ENCODE measurements around the gene PA2G4.
"Not testable (repeated sequence)": the region's sequence is repeated elsewhere in the genome, so short reads cannot be mapped to it uniquely, and the experiment has no call there.

Gene PA2G4

DNA sequence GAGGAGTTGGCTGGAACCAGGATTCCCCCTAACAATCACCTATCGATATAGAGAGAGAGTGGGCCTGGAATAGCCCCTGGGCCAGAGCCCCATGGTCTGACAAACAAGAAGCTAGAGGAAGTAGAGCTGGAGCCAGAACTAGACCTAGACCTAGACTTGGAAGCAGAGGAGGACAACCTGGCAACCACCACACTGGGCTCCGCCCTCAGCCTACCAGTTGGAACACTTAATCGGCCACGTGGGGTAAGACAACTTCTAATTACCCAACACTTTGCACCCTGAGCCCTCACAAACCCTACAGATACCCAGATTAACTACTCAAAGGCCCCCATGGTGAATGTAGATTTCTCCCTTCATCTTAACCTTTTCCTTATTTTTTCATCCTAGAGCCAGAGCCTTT lies 4.6 kb upstream of the PA2G4 start:
- DNase-seq (ENCODE audit: low spot score) (no peak), FAIRE-seq (no peak)

DNA sequence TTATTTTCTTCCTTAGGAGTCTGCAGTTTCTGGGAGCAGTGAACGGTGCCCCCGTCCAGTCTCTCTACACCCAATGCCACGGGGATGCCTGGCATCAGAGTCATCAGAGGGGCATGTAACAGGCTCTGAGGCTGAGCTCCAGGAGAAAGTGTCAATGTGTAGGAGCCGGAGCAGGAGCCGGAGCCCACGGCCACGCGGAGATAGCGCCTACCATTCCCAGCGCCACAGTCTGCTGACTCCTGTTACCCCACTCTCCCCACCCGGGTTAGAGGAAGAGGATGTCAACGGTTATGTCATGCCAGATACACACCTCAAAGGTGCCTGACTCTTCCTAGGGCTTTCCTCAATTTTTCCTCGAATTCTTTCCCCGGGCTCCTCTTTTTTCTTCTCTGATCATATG lies 3.3 kb upstream of the PA2G4 start:
- no peak for DNase-seq (ENCODE audit: low spot score)
- FAIRE-seq: no peak

DNA sequence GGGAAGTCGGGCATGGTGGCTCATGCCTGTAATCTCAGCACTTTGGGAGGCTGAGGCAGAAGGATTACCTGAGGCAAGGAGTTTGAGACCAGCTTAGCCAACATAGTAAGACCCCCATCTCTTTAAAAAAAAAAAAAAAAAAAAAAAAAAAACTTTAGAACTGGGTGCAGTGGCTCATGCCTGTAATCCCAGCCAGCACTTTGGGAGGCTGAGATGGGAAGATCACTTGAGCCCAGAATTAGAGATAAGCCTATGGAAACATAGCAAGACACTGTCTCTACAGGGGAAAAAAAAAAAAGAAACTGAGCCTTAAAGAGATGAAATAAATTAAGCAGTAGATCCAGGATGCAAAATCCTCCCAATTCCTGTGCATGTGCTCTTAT lies 1.7 kb upstream of the PA2G4 start:
- DNase-seq (ENCODE audit: low spot score): no peak
- no peak for FAIRE-seq

DNA sequence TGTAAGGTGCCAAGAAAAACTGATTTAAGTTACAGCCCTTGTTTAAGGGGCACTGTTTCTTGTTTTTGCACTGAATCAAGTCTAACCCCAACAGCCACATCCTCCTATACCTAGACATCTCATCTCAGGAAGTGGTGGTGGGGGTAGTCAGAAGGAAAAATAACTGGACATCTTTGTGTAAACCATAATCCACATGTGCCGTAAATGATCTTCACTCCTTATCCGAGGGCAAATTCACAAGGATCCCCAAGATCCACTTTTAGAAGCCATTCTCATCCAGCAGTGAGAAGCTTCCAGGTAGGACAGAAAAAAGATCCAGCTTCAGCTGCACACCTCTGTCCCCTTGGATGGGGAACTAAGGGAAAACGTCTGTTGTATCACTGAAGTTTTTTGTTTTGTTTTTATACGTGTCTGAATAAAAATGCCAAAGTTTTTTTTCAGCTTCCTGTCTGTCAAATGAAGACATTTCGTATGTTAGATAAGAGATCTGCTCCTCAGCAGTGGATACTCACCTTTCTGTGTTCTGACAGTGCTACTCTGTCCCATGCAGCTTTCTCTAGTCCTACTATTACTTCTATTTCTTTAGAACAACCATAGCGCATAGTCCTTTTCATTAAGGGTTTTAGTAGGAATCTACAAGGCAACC lies 1.2 kb upstream of the PA2G4 start:
- DNase-seq (ENCODE audit: low spot score) (no peak), FAIRE-seq (no peak)

DNA sequence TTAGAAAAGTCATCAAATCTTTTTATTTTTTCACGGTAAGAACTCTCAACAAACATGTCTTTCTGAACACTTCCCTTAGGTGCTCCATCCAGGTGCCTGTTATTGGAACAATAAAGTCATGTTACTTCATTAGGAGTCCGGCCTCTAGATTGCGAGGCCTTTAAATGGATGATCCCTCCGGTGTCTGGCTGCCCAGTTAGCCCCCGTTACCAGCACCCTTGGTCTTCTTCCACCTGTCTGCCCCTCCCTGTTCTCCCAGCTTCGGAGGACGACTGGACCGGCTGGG lies 593 bp upstream of the PA2G4 start:
- FAIRE-seq (no peak), DNase-seq (ENCODE audit: low spot score) (no peak)

DNA sequence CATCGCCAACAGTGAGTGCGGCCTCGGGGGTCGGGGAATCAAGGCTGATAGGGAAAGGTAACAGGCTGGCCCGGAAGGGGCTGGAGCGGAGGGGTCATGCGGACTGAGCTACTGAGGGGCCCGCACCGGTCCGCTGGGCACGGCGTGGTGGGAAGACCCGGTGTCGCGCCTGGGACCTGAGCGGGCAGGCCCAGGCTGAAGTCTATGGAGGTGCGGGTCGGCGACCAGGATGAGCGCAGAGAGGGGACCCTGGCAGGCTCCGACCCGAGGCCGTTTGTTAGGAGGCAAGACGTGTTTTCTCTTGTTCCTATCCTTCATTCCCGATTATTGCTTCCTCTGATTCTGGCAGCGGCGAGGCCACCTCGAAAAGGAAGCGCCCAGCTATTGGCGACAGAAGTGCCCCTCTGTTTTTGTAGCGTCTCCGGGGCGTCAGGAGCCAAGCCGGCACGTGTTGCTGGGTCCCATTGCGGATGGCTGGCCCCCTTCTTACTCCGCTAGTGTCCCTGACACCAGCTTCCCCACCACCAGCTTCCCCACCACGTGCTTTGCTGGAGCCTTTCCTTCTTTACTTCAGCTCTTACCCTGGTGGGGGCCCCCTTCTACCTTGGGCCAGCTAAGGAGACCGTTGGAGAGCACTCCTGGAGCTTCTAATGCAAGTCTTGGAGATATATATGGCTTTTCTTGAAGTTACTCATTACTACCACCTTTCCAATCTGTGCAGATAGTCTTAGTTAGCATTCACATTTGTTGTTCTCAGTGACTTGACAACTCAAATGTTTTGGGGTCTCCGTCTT lies 653 bp downstream of the PA2G4 start:
- FAIRE-seq (no peak), DNase-seq (ENCODE audit: low spot score) (peak; percentile 9)

DNA sequence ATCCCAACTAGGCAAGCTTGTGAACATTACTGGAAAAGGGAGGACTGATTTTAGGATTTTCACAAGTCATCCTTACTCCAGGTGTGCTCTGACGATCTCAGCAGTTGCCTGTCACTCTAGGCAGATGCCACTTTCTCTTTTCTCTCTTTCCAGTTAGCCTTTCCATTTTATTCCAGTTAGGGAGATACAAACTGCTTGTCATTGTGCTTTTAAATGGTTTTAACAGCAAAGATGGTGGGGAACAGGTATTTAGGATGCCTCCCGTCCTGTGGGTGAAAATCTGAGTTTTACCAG lies 1.2 kb downstream of the PA2G4 start:
- DNase-seq (ENCODE audit: low spot score) (no peak), FAIRE-seq (no peak)

DNA sequence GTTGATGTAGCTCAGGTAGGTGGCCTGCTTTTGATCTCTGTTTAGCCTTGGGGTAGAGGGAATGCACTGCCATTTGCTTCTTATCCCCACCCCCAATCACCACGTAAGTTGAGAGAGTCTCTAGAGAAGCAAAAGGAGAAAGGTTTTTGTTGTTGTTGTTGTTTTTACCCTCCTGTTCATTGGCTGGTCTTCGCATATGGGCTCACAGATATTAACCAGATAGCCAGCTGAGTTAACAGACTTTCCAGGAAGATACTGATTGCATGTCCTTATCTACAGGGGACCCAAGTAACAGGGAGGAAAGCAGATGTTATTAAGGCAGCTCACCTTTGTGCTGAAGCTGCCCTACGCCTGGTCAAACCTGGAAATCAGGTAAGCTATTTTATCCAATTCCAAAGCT lies 2.9 kb downstream of the PA2G4 start:
- no peak for DNase-seq (ENCODE audit: low spot score)
- FAIRE-seq: no peak

DNA sequence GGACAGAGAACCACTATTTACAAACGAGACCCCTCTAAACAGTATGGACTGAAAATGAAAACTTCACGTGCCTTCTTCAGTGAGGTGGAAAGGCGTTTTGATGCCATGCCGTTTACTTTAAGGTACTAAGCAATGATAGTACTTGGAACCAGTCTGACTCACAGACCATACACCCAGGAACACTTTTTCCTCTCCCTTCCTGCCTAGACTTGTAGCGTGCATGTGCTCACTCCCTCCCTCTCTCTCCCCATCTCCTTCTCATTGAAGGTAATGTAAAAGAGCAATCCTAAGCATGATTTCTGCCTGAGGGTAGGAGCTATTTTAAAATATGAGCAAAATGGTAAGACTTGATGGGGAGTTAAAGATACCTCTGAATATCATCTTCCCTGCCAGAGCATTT lies 6.2 kb downstream of the PA2G4 start:
- no peak for DNase-seq (ENCODE audit: low spot score)
- FAIRE-seq: no peak

DNA sequence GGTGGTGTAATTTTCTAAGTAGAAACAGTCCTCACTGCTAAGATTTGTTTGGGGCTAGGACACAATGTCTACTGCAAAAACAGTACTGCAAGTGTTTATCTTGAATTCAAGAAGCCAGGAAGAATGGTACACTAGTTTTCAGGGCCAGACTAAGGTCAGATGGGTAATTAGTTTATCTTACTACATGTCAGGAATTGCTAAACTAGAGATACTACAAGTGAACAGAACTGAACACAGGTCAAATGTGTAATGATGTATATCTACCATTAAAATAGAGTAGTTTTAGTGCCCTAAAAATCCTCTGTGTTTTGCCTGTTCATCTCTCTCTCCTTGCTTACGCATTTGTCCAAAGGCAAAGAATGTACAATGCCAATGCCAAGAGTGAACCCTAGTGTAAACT lies 9.7 kb downstream of the PA2G4 start:
- DNase-seq (ENCODE audit: low spot score) (no peak), FAIRE-seq (no peak)

DNA sequence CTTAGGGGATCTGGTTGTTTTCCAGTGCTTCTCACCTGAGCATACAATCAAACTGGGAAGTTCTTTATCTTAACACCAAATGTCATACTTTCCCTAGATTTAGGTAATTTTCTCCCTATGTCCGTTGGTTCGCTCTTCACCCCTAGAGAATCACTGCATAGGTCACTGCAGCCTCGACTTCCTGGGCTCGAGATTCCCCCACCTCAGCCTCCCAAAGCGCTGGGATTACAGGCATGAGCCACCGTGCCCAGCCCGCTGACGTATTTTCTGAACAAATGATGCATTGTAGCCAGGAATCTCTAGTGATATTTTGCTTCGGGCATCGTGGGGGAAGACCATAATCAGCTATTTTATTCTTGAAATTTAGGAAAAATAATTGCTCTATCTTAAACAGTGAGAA lies 11.0 kb downstream of the PA2G4 start:
- FAIRE-seq (no peak), DNase-seq (ENCODE audit: low spot score) (no peak)

DNA sequence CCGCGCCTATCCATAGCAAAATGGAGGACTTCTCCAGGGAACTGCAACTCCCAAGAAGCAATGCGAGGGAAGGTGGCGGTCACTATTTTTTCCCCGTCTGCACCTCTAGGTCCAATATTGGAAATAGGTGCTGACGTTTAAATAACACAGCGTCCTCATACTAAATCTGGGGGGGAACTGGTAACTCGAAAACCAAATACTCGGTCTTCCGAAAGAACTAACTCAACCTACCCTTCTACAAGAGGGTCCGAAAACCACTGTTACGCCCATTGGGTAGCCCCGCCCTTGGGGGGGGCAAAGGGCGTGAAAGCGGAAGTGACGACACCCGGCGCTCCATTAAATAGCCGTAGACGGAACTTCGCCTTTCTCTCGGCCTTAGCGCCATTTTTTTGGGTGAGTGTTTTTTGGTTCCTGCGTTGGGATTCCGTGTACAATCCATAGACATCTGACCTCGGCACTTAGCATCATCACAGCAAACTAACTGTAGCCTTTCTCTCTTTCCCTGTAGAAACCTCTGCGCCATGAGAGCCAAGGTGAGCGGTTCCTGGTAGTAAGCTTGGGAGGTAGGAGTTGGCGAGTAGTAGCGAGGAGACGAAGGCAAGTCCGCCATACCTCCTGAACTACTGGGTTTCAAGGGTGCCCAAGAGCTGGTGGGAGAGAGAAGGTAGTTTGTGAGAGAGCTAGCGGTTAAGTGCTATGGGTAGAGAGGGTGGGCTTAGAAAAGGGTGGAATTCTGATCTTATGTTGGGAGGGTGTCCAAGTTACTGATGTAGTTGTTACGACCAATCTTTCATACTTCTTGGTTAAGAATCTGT lies 12.1 kb downstream of the PA2G4 start, which contains the start of gene RPL41:
RPL41 (plus strand) TSS at position 367 of the 815 bp plus-strand sequence.
- DNase-seq (ENCODE audit: low spot score) (peak; percentile 75), FAIRE-seq (no peak)

DNA sequence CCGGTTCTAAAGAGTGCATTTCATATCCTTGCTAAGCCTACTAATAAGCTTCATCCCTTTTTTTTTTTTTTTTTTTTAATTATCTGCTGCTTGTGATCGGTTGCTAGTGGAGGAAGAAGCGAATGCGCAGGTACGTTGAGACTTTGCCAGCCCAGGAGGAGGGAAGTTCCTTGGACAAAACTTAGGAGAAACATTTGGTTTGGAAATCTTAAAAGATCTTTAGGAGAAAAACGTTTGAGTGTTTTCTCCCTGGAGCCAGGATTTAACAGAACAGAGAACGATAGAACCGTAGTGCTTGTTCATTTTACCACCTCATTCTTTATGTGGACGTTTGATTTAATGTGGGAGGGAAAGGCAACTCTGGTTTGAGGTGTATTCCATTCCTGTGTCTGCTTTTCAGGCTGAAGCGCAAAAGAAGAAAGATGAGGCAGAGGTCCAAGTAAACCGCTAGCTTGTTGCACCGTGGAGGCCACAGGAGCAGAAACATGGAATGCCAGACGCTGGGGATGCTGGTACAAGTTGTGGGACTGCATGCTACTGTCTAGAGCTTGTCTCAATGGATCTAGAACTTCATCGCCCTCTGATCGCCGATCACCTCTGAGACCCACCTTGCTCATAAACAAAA lies 12.8 kb downstream of the PA2G4 start:
- DNase-seq (ENCODE audit: low spot score); FAIRE-seq: not testable (repeated sequence)

DNA sequence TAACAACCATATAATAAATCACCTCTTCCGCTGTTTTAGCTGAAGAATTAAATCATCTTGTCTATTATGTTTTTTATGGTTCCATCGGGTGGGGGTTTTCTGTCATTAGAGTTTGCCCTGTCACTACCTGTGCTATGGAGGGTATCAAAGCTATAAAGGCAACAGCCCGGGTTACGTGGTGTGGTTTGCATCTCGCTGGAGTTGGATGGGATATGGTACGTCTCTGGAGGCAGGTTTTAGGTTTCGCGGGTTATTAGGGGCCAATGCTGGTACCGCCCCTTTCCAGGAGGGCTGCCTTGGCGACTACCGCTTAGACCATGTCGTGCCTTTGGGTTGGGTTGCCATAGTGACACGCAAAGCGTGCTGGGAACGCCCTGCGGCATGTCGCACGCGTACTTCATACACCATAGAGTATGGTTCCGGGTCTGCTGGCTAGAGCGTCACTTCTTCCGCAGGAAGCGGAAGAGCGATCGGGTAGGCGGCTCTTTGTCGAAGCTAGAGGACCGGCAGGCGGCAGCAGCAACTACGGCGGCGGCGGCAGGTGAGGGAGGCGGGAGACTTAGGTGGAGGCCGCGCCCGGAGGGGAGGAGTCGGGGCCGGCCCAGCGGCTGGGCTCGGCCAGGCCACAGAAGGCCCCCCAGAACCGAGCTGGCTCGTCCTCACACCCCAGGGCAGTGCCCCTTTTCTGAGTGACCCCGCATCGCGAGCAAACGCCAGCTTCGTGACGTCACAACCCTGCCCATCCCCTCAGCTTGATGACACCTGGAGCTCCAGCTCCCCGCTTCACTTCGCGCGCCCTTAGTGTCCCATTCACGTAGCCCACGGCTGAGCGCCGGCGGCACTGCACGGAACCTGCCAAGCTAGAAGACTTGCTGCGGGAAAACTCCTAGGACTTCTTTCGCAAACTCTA lies 13.7 kb downstream of the PA2G4 start, which contains the start of gene ZC3H10:
ZC3H10 (plus strand) TSS at position 489 of the 910 bp plus-strand sequence. CDS start 2,297 bp downstream, outside the sequence.
- DNase-seq (ENCODE audit: low spot score) (peak; percentile 99), FAIRE-seq (peak; percentile 73)

DNA sequence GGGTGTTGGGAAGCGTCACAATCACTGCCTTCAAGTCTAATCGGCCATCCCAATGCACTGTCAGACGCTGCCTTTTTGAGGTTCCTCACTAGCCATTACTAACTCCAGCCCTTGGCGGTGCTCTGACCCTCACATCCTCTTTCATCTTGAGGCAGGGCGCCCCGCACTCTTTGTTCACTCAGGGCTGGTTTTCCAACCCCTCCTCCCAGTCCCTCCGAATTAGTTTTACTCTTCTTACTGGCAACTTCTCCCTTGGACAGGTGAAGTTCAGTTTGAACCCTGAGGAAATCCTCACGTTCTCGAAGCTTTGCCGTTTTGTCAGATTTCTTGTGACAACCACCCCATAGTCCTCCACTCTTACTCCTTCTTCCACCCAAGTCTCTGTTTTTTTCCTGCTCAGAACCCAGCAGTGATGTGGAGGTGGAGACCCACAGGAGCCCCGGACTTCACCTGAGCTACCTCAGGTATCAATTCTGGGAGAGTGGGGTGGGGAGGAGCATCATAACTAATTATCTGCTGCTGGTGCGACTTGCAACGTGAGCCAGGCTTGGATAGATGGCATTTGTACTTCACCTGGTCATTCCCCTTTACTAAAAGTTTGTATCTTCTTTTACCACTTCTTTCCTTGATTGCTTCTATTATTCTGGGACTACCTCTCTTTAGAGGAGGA lies 14.5 kb downstream of the PA2G4 start:
- DNase-seq (ENCODE audit: low spot score): no peak

DNA sequence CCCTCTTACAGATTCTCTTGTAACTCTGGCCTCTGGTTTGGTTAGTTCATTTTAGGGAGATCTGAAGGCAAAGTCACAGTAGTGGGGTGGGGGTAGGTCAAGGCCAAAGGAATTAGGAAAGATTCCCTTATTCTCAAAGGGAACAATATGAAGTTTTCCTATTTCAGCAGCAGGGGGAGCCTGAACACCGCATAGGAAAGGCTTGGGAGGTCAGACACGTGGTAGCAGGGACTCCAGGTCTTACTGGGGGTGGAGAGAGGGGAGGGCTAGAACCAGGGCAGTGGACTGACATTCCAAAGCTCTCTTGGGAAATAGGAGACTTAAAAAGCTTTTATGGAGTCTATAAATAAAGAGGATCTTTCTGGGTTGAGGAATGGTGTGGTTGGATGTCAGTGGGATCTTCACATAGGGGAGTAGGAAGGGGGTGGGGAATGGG lies 15.0 kb downstream of the PA2G4 start:
- DNase-seq (ENCODE audit: low spot score): peak; percentile 79
- FAIRE-seq: peak; percentile 42

More for the DNA sequence above, 14.5 kb downstream of the PA2G4 start:
- FAIRE-seq: no peak

DNA sequence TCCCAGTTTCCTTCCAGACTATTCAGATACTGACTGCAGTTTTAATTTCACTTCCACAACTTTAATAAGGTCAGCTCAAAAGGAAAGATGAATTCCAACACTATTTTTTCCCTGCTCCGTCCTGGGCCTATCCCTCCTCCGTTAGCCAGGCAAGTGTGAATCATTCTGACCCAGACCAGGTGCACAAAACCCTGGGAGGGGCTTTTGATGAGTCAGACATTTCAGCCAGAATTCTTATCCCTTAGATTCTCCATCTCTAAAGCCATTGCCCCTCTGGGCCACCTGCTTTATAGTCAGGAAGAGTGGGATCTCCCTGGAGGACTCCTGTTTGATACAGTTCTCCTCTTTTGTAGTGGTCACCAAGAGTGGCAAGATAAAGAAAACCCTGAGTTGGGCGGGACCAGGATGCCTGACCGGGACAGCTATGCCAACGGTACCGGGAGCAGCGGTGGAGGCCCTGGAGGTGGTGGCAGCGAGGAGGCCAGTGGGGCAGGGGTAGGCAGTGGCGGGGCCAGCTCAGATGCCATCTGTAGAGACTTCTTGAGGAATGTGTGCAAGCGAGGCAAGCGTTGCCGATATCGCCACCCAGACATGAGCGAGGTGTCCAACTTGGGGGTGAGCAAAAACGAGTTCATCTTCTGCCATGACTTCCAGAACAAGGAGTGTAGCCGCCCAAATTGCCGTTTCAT lies 15.9 kb downstream of the PA2G4 start:
- FAIRE-seq (no peak), DNase-seq (ENCODE audit: low spot score) (no peak)

DNA sequence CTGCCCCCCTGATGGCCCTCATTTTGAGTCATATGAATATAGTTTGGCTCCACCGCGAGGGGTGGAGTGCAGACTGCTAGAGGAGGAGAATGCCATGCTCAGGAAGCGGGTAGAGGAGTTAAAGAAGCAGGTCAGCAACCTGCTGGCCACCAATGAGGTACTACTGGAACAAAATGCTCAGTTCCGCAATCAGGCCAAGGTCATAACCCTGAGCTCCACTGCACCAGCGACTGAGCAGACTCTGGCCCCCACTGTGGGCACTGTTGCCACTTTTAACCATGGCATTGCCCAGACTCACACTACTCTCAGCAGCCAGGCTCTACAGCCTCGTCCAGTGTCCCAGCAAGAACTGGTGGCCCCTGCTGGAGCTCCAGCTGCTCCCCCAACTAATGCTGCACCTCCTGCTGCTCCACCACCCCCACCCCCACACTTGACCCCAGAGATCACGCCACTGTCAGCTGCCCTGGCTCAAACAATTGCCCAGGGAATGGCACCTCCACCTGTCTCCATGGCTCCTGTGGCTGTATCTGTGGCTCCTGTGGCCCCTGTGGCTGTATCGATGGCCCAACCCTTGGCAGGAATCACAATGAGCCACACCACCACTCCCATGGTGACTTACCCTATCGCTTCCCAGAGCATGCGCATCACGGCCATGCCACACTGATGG lies 17.0 kb downstream of the PA2G4 start:
- FAIRE-seq: no peak

DNA sequence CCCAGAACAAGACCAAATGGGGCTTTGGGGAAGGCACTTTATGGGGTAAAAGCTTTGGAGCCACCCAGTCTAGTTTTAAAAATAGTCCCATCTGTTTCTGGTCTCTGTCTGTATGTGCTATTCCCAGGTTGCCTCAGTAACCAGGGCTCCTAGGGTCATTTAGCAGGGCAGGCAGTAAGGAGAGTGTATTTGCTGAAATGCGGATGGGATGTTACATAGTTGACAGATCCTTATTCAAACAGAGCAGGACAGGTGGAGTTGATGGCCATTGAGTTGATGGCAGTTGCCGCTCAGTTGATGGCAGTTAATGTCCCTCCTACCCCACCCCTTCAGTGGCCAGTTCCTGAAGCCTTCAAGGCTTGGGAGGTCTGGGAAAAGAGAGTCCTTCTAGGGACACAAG lies 18.3 kb downstream of the PA2G4 start:
- DNase-seq (ENCODE audit: low spot score) (no peak), FAIRE-seq (no peak)

More for the DNA sequence above, 17.0 kb downstream of the PA2G4 start:
- no peak for DNase-seq (ENCODE audit: low spot score)

Data from RCC 7860 (cell line).